Left renal pelvis (tissue), 4 donors: ENCODE data around the gene HSPA6. TPM values are rescaled to one million over a fixed set of nuclear protein-coding genes. Genes with fewer than 3 reads are reported as not detected.
"Not testable (repeated sequence)": the region's sequence is repeated elsewhere in the genome, so short reads cannot be mapped to it uniquely, and the experiment has no call there.

Experiments used
- DNase-seq, 4 donors: peaks; one replicate each; pipeline ENCODE4 v3.0.0-alpha.2; 2013; ENCODE audit warnings: low read depth in 4 of 4, low spot score in 3 of 4
- polyA plus RNA-seq, 4 donors: library from polyadenylated mRNA; unstranded; fragments of 120-200 nt; gene quantifications; one replicate each; pipeline ENCODE4 v1.2.1, GENCODE V29; 2013; ENCODE audit not compliant: insufficient read length in 4 of 4

HSPA6 gene
- polyA plus RNA-seq, 4 donors, result 0.30 to 0.82 (median 0.34) TPM

DNA sequence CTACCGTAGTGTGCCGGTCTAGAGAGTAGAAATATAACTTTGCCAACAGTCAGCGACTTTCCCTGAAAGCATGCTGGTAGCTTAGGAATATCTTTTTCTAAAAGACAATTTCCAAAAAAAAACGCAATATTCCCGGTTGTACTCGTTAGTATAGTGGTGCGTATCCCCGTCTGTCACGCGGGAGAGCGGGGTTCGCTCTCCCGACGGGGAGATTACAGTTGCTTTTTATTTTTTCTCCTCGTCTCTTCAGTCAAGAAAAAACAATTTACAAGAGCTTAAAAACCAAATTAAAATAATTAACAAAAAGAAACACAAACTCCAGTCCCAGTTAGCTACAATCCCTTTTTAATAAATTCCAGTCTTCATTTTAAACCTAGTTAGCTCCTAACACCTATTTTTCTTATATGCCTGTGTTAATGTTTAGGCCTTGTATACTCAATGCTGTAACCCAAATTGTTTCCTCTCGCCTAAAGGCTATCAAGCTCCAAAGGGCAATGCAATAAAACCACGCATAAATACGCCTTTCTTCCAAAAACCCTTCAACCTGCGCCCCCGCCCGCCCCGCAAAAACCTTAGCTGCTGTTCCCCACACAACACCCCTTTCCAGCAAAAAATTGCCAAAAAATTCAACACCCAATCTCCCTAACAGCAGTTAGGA, 7.8 kb downstream of the HSPA6 start:
- no peak for DNase-seq

- not testable (repeated sequence) for DNase-seq
Measured at GRCh38 chr1:161532644-161533567, 8.6 kb downstream of the HSPA6 start.

GRCh38 chr1:161537068-161537669, 12.8 kb downstream of the HSPA6 start:
- DNase-seq, result not testable (repeated sequence)

GRCh38 chr1:161538925-161539479, 14.7 kb downstream of the HSPA6 start:
- not testable (repeated sequence) for DNase-seq

- not testable (repeated sequence) for DNase-seq
Measured at GRCh38 chr1:161539731-161540569, 15.6 kb downstream of the HSPA6 start.

- DNase-seq, result not testable (repeated sequence)
Measured at GRCh38 chr1:161540570-161540960, 16.2 kb downstream of the HSPA6 start.

DNA sequence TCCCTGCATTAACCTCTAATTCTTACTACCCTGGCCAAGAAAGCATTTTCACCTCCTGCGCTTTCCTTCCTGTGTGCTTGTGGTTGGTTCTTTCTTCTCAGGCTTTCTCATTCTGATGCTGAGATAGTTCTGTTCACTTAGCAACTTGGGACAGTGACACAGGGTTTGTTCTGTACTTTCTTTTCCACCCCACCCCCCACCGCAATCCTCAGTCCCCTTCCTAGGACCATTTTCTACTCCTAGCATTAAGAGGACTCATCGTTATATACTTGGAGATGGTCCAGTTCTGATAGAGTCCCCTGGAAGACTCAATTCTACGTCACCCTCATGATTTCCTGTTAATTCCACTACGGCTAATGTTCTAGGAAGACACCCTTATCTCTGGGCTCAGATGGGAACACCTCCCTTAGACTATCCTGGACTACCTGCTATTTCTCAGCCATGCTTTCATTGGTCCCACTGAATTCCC, 17.8 kb downstream of the HSPA6 start:
- not testable (repeated sequence) for DNase-seq

DNA sequence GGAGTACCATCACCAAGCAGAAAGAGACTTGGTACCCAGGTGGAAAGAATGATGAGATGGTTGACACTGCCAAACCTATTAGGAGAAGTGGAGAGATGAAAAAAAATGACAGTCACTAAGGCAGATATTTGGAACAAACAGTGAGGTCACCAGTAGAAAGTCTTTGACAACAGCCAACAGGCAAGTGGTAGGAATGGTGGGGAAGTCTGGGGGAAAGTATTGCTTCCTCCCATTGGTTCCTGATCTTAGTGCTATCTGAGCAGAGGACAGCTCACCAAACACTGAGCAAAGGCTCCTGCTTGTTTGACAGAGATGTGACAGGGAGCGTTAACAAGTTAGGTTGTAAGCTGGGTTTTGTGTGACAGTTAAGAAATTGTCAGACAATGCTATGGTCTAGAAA, 18.8 kb downstream of the HSPA6 start:
- not testable (repeated sequence) for DNase-seq

DNA sequence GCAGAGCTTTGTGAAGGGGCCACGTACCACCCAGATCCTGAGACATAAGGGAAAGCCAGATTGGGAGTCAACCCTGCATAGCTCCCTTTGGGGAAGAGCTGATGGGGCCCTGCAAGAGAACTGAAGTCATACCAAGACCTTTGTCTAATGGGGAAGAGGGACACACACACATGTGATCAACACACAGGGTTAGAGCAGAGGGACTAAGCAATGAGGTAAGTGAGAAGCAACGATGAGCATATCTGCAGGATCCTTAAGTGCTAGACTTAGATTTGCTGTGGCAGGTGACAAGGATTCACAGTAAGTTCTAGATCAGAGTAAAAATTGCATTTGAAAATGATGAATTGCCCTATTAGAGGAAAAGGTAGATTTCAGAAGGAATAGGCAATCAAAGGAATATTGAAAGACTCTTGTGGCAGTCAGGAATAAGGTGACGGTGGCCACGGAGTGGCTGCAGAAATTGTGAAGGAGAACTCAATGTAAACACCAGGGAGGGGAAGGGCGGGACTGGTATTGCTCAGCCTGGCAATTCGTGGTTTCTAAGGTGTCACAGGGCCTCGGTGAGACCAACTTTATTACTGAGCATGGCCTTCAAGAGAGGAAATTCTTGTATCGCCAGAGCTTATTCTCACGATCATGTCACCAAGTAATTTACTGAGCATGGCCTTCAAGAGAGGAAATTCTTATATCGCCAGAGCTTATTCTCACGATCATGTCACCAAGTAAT, 20.8 kb downstream of the HSPA6 start:
- DNase-seq, result not testable (repeated sequence)

DNA sequence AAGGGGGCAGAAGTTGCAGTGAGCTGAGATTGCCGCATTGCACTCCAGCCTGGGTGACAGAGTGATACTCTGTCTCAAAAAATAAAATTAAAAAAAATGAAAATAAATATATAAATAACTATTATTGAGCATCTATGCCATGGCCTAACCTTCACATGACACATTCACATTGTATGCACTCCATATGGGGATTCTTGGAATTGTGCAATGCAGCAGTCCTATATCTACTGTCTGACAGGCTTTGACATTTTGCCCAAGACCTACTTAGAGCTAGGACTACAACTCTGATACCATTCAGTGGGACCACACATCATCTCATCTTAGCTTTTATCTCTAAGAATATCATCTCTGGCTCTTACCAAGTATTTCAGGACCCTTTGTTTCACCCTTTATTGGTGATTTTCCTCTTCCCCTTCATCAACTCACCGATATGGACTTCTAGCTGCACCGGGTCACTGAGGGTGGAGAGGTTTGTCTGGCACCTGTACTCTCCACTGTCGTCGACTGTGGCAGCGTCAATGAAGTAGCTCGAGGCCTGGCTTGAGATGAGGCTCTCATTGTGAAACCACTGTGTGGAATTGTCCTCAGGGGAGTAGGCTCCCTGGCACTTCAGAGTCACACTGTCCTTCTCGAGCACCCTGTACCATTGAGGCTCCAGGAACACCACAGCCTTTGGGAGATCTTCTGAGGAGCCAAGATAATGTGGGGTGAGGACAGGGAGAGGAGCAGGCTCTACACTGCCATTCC, 23.8 kb downstream of the HSPA6 start:
- not testable (repeated sequence) for DNase-seq

GRCh38 chr1:161548749-161549406, 24.5 kb downstream of the HSPA6 start:
- not testable (repeated sequence) for DNase-seq

DNA sequence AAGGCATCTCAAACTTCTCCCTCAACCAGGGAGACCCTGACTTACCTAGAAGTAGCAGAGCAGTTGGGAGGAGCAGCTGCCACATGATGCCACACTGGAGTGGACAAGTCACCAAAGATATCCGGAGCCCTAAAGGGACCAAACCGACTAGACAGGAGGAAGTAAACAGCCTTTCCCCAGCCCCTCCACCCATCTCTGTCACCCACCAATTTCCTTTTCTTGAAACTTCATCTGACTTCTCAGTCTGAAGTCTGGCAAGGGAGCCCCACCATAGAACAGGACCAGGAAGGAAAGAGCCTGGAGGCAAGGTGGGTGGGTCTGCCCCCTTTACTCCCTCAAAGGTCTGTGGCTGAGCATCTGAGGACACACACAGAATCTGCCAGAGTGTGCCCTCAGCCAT, 25.3 kb downstream of the HSPA6 start, which contains the start of gene FCGR3A:
FCGR3A (minus strand) TSS at position 167 of the 400 bp plus-strand sequence; CDS start at position 85, 82 bp downstream.
- DNase-seq, result no peak

DNA sequence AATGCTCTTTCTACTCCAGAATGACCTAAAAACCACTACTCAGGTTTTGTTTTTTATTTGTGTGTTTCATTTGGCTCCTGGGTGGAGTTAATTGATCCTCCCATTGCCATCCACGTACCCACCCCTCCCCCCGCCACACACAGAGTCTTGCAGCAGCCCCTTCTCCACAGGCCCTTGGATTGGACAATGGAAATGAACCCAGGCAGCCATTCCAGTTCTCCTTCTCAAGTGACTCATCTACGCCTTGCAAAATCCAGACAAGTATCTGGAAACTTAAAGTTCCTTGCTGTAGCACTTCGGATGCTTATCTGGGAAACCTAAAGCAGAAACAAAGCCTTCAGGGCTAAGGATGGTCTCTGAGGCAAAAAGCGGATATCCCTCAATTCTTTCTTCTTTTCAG, 26.6 kb downstream of the HSPA6 start:
- DNase-seq, result not testable (repeated sequence)

DNA sequence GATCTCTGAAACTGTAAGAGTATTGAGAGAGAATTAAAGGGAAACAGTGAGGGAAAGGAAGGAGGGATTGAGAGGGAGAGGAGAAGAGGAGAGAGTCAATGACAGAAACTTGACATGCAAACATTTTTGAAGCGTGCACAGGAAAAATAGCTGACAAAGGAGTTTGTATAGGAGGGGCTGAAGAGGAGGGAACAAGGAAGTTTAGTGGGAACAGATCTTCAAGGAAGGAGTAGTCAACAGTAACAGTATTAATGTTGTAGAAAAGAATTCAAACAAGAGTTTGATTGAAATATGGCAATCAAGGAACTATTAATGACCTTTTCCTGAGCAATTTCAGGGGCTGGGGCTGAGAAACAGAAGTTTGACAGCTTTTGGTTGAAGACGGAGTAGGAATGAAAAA, 29.3 kb downstream of the HSPA6 start:
- DNase-seq, result not testable (repeated sequence)

- DNase-seq, result not testable (repeated sequence)
Measured at GRCh38 chr1:161554340-161554739, 30.0 kb downstream of the HSPA6 start.

DNA sequence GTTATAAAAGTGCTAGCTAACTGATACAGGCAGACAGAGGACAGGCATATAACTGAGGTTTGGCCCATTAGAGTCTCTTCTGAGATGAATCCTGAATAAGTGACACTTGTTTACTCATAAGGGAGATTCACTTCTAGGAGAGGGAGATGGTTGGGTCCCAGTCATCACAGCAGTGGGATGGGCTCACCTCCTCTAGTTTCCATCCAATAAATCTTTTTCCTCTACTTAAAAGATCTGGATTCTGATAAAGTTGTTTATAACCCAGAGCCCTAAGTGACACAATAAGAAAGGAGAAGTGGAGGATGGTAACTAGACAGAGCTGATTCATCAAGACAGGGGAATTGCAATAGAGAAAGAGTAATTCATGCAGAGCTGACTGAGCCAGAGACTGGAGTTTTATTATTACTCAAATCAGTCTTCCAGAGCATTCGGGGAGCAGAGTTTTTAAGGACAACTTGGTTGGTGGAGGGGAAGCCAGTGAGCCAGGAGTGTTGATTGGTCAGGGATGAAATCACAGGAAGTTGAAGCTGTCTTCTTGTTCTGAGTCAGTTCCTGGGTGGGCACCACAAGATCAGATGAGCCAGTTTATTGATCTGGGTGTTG, 30.6 kb downstream of the HSPA6 start:
- not testable (repeated sequence) for DNase-seq

- DNase-seq, result not testable (repeated sequence)
Measured at GRCh38 chr1:161556143-161556542, 31.8 kb downstream of the HSPA6 start.
